OCI-LY3 (cell line): ENCODE data around the gene MEX3A.
"Not testable (repeated sequence)": the region's sequence is repeated elsewhere in the genome, so short reads cannot be mapped to it uniquely, and the experiment has no call there.

ENCODE experiments used
- H2AFZ ChIP-seq: fragments of 200-600, 300-600 bp; shearing (Covaris generic); 2 replicates; pipeline ENCODE4 v1.6.0; 2014; ENCODE audit warnings: antibody characterized with exemption, low read depth, low read length
- H3K27ac ChIP-seq: fragments of 200-600, 300-600 bp; sonication (generic); 2 replicates; pipeline ENCODE4 v1.5.1; 2014; ENCODE audit warnings: mild to moderate bottlenecking, low read length, moderate library complexity, mixed read lengths
- H3K27me3 ChIP-seq: fragments of 200-600, 300-600 bp; sonication (generic); 2 replicates; pipeline ENCODE4 v1.6.1; 2014; ENCODE audit warnings: low read depth, low read length, mixed read lengths
- H3K36me3 ChIP-seq: fragments of 200-600, 300-600 bp; sonication (generic); replicated peaks from 2 replicates; pipeline ENCODE3; 2014; ENCODE audit warnings: low read depth, low read length, mixed read lengths
- H3K4me1 ChIP-seq: fragments of 300-600, 200-600 bp; sonication (generic); 2 replicates; pipeline ENCODE4 v1.6.1; 2014; ENCODE audit warnings: low read length, mixed read lengths
- H3K4me2 ChIP-seq: fragments of 200-600, 300-600 bp; sonication (generic); 2 replicates; pipeline ENCODE4 v1.6.1; 2014; ENCODE audit warnings: low read length, mixed read lengths
- H3K4me3 ChIP-seq: fragments of 300-600, 200-600 bp; sonication (generic); 2 replicates; pipeline ENCODE4 v1.5.1; 2014; ENCODE audit warnings: antibody characterized with exemption, mild to moderate bottlenecking, low read length, moderate library complexity
- H3K79me2 ChIP-seq: fragments of 300-600, 200-600 bp; shearing (Covaris generic); 2 replicates; pipeline ENCODE4 v1.6.1; 2014; ENCODE audit warnings: mild to moderate bottlenecking, low read length, mixed read lengths
- H3K9ac ChIP-seq: fragments of 300-600, 200-600 bp; shearing (Covaris generic); 2 replicates; pipeline ENCODE4 v1.6.0; 2014; ENCODE audit warnings: mild to moderate bottlenecking, low read length, moderate library complexity
- H3K9me3 ChIP-seq: fragments of 200-600, 300-600 bp; shearing (Covaris generic); 2 replicates; pipeline ENCODE4 v1.6.1; 2014; ENCODE audit warnings: low read length, mixed read lengths; ENCODE audit not compliant: insufficient read depth
- H4K20me1 ChIP-seq: fragments of 200-600, 300-600 bp; sonication (generic); 2 replicates; pipeline ENCODE4 v1.6.1; 2016; ENCODE audit warnings: low read length, mixed read lengths; ENCODE audit not compliant: insufficient read depth
- EZH2phosphoT487 ChIP-seq: fragments of 200-600 bp; shearing (Covaris generic); IDR thresholded peaks from 2 replicates; pipeline ENCODE4 v1.6.1; 2018; ENCODE audit warnings: antibody characterized with exemption, mixed run types, low read depth
- TF ChIP-seq, protein P1 (sequence below): fragments of 200-600, 300-600 bp; sonication (generic); IDR thresholded peaks from 2 replicates; pipeline ENCODE4 v1.5.1; 2014; ENCODE audit warnings: antibody characterized with exemption, low read length, low read depth

MEX3A gene

DNA sequence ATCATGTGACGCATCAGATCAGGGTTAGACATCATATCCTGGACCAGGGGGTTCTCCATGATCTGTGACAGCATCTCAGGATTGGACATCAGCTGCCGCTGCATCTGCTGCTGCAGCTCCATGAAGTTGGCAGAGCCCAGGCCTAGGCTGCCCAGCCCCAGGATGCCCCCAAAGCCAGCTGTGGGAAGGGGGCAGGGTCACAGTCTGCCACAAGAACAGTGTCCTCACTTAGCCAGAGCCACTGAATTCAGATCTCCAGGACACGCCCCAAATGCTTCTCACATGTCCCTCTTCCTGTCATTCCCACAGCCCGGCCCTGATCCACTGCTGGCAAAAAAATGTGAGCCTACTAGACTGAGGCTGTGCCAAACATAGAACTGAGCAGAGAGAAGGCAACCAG, 31.9 kb downstream of the MEX3A start:
- no peak overlapping the region for H3K9ac ChIP-seq
- peaks cover 17% of the 10 kb centered on the region for H3K79me2 ChIP-seq
- no peaks in the 10 kb centered on the region for H3K27me3 ChIP-seq
- no peak overlapping the region for H3K4me3 ChIP-seq
- peaks cover 6% of the 10 kb centered on the region for H3K4me1 ChIP-seq
- peaks cover 19% of the 10 kb centered on the region for H3K36me3 ChIP-seq
- no peaks in the 10 kb centered on the region for H3K9me3 ChIP-seq
- H4K20me1 ChIP-seq, result no peaks in the 10 kb centered on the region
- no peak overlapping the region for H3K27ac ChIP-seq
- H2AFZ ChIP-seq, result no peak overlapping the region
- no peak for TF ChIP-seq EZH2phosphoT487
- TF ChIP-seq, protein P1, sequence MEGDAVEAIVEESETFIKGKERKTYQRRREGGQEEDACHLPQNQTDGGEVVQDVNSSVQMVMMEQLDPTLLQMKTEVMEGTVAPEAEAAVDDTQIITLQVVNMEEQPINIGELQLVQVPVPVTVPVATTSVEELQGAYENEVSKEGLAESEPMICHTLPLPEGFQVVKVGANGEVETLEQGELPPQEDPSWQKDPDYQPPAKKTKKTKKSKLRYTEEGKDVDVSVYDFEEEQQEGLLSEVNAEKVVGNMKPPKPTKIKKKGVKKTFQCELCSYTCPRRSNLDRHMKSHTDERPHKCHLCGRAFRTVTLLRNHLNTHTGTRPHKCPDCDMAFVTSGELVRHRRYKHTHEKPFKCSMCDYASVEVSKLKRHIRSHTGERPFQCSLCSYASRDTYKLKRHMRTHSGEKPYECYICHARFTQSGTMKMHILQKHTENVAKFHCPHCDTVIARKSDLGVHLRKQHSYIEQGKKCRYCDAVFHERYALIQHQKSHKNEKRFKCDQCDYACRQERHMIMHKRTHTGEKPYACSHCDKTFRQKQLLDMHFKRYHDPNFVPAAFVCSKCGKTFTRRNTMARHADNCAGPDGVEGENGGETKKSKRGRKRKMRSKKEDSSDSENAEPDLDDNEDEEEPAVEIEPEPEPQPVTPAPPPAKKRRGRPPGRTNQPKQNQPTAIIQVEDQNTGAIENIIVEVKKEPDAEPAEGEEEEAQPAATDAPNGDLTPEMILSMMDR, result no peak
- H3K4me2 ChIP-seq, result no peak overlapping the region

DNA sequence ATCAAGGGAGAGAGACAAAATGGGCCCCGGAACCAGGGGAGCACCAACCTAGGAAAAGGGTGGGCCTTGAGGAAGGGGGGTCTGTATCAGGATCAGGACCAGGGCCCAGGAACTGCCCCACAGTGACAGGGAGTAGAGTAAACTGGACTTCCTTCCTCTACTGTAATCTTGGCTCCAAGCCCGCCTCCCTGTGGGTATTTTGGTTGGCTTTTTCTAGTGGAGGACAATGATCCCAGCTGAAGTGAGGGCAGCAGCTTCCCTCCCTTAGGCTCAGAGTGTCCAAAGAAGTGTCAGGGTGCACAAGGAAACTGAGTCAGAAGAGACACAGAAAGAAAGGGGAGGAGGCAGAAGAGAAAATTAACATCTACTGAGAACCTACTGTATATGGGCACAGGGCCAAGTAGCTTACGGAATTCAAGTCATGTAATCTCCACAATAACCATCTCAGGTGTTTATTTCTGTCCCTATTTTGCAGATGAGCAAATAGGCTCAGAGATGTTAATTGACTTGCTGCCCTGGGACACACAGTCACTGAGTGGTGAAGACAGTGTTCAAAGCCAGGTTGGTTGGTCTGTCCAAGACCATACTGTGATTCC, 33.5 kb downstream of the MEX3A start:
- no peaks in the 10 kb centered on the region for H3K27me3 ChIP-seq
- no peak overlapping the region for H2AFZ ChIP-seq
- peaks cover 21% of the 10 kb centered on the region for H3K36me3 ChIP-seq
- H3K9ac ChIP-seq, result no peak overlapping the region
- H3K79me2 ChIP-seq, result peaks cover 14% of the 10 kb centered on the region
- peaks cover 5% of the 10 kb centered on the region for H3K4me1 ChIP-seq
- TF ChIP-seq, protein P1, result no peak
- TF ChIP-seq EZH2phosphoT487, result no peak
- no peaks in the 10 kb centered on the region for H3K9me3 ChIP-seq
- H3K4me2 ChIP-seq, result no peak overlapping the region
- H3K4me3 ChIP-seq, result no peak overlapping the region
- no peak overlapping the region for H3K27ac ChIP-seq
- no peaks in the 10 kb centered on the region for H4K20me1 ChIP-seq

DNA sequence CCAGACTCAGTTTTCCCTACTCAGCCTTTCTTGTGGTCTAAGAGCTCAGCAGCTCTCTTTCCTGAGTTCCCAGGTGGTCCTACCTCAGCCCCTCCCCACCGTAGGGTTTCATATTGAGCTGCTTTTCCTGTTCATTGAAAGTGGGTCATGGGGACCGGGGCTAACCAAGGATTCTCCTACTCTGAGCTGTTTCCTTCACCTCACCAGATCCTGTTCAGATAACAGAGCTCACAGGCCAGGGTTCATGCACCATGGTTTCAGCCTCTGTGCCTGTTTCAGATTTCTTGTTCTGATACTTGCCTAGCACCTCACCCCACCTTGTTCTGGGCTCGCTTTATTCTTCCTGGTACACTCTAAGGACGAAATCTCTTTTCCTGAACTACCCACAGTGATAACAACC, 37.2 kb downstream of the MEX3A start:
- Histone ChIP-seq H3K9me3 (no peaks in the 10 kb centered on the region), H3K27me3 (no peaks in the 10 kb centered on the region), H3K79me2 (no peaks in the 10 kb centered on the region), H3K4me1 (no peaks in the 10 kb centered on the region), H3K4me2 (no peak overlapping the region), H2AFZ (no peak overlapping the region), H3K36me3 (peaks cover 35% of the 10 kb centered on the region), H3K27ac (no peak overlapping the region), H4K20me1 (no peaks in the 10 kb centered on the region), H3K9ac (no peak overlapping the region), H3K4me3 (no peak overlapping the region)
- TF ChIP-seq, protein P1, result no peak
- TF ChIP-seq EZH2phosphoT487, result no peak

DNA sequence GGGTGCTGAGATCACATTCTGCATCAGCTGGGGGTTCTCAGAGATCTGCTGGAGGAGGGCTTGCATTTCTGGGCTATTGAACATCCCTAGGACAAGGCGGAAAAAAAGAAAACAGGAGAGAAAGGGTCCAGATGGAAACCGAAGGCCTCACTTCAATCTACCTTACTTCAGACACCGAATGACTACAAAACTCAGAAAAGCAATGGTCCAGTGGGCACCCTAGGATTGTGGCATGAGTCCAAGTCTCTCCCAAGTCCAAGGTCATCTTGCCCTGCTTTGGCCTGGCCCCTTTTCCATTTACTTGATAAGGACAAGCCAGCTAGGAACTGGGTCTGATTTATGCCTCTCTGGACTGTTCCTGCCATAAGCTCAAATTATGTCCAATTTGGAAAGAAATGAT, 39.4 kb downstream of the MEX3A start:
- no peaks in the 10 kb centered on the region for H3K4me1 ChIP-seq
- no peak overlapping the region for H3K9ac ChIP-seq
- H3K27me3 ChIP-seq, result no peaks in the 10 kb centered on the region
- no peaks in the 10 kb centered on the region for H3K79me2 ChIP-seq
- peaks cover 20% of the 10 kb centered on the region for H3K36me3 ChIP-seq
- no peak overlapping the region for H3K27ac ChIP-seq
- H3K4me2 ChIP-seq, result no peak overlapping the region
- TF ChIP-seq EZH2phosphoT487, result no peak
- TF ChIP-seq, protein P1, result no peak
- H3K9me3 ChIP-seq, result no peaks in the 10 kb centered on the region
- no peak overlapping the region for H3K4me3 ChIP-seq
- H4K20me1 ChIP-seq, result no peaks in the 10 kb centered on the region
- H2AFZ ChIP-seq, result no peak overlapping the region

DNA sequence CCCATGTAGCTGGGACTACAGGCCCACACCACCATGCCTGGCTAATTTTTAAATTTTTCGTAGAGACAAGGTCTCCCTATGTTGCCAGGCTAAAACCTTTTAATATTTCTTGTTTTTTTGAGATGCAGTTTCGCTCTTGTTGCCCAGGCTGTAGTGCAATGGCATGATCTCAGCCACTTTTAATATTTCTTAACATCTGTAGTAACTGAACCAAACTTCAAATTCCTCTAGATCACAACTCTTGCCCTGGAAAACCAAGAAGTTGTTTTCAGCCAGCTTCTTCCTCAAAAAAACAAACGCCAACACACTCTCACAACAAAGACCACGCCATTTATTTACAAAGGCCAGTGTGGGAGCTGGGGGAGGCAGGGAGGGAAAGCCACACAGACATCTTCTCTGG, 47.3 kb downstream of the MEX3A start:
- H3K79me2 ChIP-seq, H3K4me2 ChIP-seq, H3K27me3 ChIP-seq, H2AFZ ChIP-seq, H3K27ac ChIP-seq, H3K9ac ChIP-seq, H3K4me3 ChIP-seq, H3K36me3 ChIP-seq, H3K9me3 ChIP-seq, H3K4me1 ChIP-seq, H4K20me1 ChIP-seq: not testable (repeated sequence)
